OCI-M1 (cell line): ENCODE data around the gene RNASE2.
"Not testable (repeated sequence)": the region's sequence is repeated elsewhere in the genome, so short reads cannot be mapped to it uniquely, and the experiment has no call there.

Experiments
- DNase-seq: peaks from one replicate; lab custom pipeline; 2025; lab: John Stamatoyannopoulos, UW

The RNASE2 gene

GRCh38 chr14:20982646-20983369 lies 27.5 kb downstream of the RNASE2 start:
- no peak for DNase-seq

GRCh38 chr14:20985650-20986049 lies 30.4 kb downstream of the RNASE2 start:
- not testable (repeated sequence) for DNase-seq

- peak; percentile 14 for DNase-seq
These were observed 31.5 kb downstream of the RNASE2 start for GRCh38 chr14:20986811-20987210.

- DNase-seq: no peak
These were observed 33.6 kb downstream of the RNASE2 start for GRCh38 chr14:20988717-20989470.

DNA sequence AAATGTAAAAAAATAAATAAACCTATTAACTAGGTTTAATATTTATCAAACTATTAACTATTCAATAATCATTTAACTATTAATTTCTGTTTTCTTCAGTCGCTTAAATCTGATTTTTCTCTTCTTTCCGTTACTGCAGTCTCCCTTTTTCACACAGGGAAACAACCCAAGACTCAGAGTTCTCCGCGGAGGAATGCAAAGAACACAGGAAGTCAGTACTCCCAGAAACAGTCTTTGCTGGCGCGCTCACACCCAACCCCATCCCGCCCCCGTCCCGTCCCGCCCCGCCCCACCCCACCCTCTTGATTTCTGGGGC lies 34.1 kb downstream of the RNASE2 start:
- no peak for DNase-seq

DNA sequence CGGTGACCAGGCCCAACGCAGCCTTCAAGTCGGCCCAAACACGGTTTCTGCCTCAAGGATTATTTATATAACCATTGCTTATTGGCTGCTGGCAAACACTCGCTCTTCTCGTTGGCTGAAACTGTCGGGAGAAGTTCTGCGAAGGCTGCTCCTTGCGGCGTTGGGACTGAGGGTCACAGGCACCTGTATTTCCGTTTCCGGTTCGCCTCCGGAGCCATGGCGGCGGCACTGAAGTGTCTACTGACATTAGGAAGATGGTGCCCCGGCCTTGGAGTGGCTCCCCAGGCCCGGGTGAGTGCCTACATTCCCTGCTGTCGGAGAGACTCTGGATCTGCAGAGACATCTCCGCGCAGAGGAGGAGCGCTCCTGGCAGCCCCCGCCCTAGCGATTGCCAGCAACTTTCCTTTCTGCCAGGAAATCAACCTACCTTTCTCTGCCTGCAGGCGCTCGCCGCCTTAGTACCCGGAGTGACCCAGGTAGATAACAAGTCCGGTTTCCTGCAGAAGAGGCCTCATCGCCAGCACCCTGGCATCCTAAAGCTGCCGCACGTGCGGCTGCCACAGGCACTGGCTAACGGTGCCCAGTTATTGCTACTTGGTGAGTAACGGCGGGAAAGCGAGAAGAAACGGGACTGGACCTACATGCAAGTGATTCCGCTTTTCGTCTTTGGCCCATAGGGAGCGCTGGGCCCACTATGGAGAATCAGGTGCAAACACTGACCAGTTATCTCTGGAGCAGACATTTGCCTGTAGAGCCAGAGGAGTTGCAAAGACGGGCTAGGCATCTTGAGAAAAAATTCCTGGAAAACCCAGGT lies 34.7 kb downstream of the RNASE2 start, which contains the start of gene METTL17:
Gene METTL17, plus strand, starts transcription at position 194 of the 814 bp plus-strand sequence. Its CDS starts 23 bp downstream, at position 217.
- DNase-seq: peak; percentile 97

- no peak for DNase-seq
These were observed 41.2 kb downstream of the RNASE2 start for GRCh38 chr14:20996521-20996920.

DNA sequence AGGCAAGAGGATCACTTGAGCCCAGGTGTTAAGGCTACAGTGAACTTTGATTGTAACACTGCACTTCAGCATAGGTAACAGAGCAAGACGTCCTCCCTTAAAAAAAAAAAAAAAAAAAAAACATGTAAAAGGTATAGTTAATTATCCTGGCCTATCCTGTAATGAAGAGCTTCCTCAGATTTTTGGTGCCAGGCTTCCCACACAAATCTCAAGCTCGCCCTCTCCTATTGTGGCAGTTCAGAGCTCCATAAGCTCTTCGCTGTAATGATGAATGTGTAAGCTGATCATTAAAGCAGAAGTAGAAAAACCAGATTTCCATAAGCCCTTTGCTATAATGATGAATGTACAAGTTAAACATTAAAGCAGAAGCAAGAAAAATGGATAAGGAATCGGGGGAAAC lies 41.8 kb downstream of the RNASE2 start:
- no peak for DNase-seq

- DNase-seq: no peak
These were observed 42.3 kb downstream of the RNASE2 start for GRCh38 chr14:20997564-20997963.

- no peak for DNase-seq
These were observed 42.9 kb downstream of the RNASE2 start for GRCh38 chr14:20998139-20998538.

- no peak for DNase-seq
These were observed 43.5 kb downstream of the RNASE2 start, which contains the start of gene SLC39A2 for GRCh38 chr14:20998674-20999366. TSS of gene SLC39A2 (plus strand) at chr14:20999293. CDS start at chr14:20999447, 154 bp downstream.

DNA sequence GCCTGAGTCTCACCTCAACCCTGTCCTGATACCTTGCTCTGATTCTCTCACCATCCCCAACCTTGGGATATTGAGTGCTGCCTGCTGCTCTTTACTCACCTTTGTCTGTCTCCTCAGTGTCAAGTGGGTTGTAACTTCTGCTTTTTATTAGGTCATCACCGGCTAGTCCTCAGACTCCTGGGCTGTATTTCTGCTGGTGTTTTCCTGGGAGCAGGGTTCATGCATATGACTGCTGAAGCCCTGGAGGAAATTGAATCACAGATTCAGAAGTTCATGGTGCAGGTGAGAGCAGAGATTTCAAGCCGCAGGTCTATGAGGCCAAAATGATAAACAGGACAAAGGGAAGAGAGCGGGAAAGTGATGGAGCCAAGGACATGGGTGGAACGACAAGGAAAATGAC lies 44.3 kb downstream of the RNASE2 start:
- no peak for DNase-seq

DNA sequence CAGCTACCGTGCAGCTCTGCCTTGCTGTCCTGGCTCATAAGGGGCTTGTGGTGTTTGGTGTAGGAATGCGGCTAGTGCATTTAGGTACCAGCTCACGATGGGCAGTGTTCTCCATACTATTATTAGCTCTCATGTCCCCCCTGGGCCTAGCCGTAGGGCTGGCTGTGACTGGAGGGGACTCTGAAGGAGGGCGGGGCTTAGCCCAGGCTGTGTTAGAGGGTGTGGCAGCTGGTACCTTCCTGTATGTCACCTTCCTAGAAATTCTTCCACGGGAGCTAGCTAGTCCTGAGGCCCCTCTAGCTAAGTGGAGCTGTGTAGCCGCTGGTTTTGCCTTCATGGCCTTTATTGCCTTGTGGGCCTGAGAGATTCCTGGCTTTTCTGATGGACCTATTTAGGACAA lies 45.9 kb downstream of the RNASE2 start:
- DNase-seq: no peak

DNA sequence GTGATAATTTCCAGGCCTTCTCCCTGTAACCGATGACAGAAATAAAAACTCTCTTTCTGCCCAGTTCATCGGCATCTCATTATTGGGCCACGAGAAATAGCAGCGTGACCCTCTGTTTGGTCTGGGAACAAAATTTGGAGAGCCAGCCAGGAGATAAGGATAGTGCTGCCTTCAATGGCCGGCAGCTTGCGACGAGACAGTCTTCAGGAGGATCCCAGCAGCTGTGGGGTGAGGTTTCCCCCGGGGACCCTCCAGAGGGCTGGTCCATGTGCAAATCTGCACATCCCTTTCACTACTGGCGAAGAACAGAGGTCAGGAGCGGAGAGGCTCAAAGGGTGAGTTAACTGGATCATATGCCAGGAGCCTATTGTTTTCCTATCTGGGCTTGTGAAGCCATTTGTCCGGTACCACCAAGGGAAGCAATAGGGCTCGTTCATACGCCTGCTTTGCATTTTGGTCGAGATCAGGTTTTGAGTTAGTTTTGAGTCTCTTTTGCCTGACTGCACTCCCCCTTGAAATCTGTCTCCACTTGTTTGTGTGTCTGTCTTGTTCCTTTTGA lies 48.6 kb downstream of the RNASE2 start:
- no peak for DNase-seq
